22Rv1 (cell line): ENCODE data around the gene SLC6A1.

Source experiments
- H3K27ac ChIP-seq: fragments of 450-650 bp; 2 replicates; pipeline ENCODE4 v1.5.1; 2017
- ZFX ChIP-seq: fragments of 450-650 bp; IDR thresholded peaks from 2 replicates; pipeline ENCODE4 v1.6.1; 2017; ENCODE audit warnings: antibody characterized with exemption, borderline replicate concordance
- TF ChIP-seq, protein P1 (sequence below): fragments of 450-650 bp; IDR thresholded peaks from 2 replicates; pipeline ENCODE4 v1.5.1; 2017; ENCODE audit warnings: mild to moderate bottlenecking

The SLC6A1 gene

DNA sequence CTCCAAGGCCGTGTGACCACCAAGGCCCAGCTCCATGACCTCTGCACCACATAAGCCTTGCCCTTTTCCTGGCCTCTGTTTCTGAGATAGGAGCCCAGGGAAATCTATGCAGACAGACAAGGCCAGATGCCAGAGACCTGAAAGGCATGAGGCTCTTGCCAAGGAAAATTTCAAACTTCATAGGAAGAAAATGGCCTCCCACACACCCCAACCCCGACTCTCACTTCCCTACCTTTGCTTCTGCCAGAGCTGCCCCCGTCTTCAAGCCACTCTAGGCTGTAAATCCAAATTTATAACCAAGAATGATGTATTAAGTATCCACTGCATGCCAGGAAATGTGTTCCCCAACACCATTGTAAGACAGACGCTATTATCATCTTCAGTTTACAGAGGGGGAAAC lies 96.3 kb downstream of the SLC6A1 start:
- no peak for TF ChIP-seq ZFX
- TF ChIP-seq, protein P1, sequence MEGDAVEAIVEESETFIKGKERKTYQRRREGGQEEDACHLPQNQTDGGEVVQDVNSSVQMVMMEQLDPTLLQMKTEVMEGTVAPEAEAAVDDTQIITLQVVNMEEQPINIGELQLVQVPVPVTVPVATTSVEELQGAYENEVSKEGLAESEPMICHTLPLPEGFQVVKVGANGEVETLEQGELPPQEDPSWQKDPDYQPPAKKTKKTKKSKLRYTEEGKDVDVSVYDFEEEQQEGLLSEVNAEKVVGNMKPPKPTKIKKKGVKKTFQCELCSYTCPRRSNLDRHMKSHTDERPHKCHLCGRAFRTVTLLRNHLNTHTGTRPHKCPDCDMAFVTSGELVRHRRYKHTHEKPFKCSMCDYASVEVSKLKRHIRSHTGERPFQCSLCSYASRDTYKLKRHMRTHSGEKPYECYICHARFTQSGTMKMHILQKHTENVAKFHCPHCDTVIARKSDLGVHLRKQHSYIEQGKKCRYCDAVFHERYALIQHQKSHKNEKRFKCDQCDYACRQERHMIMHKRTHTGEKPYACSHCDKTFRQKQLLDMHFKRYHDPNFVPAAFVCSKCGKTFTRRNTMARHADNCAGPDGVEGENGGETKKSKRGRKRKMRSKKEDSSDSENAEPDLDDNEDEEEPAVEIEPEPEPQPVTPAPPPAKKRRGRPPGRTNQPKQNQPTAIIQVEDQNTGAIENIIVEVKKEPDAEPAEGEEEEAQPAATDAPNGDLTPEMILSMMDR: no peak
- H3K27ac ChIP-seq: no peak overlapping the region
